ENCODE results near the gene VMP1. TPM values are rescaled to one million over a fixed set of nuclear protein-coding genes. Genes with fewer than 3 reads are reported as not detected.

VMP1 gene
- total and polyA plus RNA-seq, 2 donors (not counting 1 experiment from before 2014, with no cell fraction given), result 125 to 235 TPM

GRCh38 chr17:59737324-59737723 lies 29.9 kb downstream of the VMP1 start:
- no peak overlapping the region for H2AFZ ChIP-seq (ENCODE audit: low read length)
- no peaks in the 10 kb centered on the region for H3K27me3 ChIP-seq (ENCODE audit: control insufficient read depth, insufficient read depth, low read length)
- DNase-seq (ENCODE audit: low read depth in 2 of 2), result no peak
- H3K36me3 ChIP-seq (ENCODE audit: control insufficient read depth, insufficient read depth, low read length), result no peaks in the 10 kb centered on the region
- H3K27ac ChIP-seq (ENCODE audit: insufficient read depth, low read length), result no peak overlapping the region
- TF ChIP-seq EZH2 (IDR thresholded peaks at IDR 0.05; ENCODE audit: low read length, missing control alignments), result no peak
- TF ChIP-seq, protein P1, sequence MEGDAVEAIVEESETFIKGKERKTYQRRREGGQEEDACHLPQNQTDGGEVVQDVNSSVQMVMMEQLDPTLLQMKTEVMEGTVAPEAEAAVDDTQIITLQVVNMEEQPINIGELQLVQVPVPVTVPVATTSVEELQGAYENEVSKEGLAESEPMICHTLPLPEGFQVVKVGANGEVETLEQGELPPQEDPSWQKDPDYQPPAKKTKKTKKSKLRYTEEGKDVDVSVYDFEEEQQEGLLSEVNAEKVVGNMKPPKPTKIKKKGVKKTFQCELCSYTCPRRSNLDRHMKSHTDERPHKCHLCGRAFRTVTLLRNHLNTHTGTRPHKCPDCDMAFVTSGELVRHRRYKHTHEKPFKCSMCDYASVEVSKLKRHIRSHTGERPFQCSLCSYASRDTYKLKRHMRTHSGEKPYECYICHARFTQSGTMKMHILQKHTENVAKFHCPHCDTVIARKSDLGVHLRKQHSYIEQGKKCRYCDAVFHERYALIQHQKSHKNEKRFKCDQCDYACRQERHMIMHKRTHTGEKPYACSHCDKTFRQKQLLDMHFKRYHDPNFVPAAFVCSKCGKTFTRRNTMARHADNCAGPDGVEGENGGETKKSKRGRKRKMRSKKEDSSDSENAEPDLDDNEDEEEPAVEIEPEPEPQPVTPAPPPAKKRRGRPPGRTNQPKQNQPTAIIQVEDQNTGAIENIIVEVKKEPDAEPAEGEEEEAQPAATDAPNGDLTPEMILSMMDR (conservative IDR thresholded peaks at IDR 0.05 in 1 of 2, IDR thresholded peaks at IDR 0.05 in 1 of 2; ENCODE audit: low read depth in 1 of 2, low read length in 2 of 2), result no peak
- no peaks in the 10 kb centered on the region for H3K79me2 ChIP-seq (ENCODE audit: control insufficient read depth, insufficient read depth, low read length)
- no peaks in the 10 kb centered on the region for H3K4me1 ChIP-seq (ENCODE audit: control insufficient read depth, extremely low read depth, insufficient read depth, low read length)
- H3K4me3 ChIP-seq (replicated peaks in 1 of 4; ENCODE audit: control extremely low read depth in 1 of 4, insufficient read depth in 1 of 4, low read depth in 3 of 4, low read length in 4 of 4), result no peak overlapping the region
- H4K20me1 ChIP-seq (ENCODE audit: control insufficient read depth, extremely low read depth, insufficient read depth, low read length), result no peaks in the 10 kb centered on the region
- H3K9me3 ChIP-seq (ENCODE audit: control insufficient read depth, insufficient read depth, low read depth, low read length), result no peaks in the 10 kb centered on the region
- no peak overlapping the region for H3K4me2 ChIP-seq (ENCODE audit: extremely low read depth, insufficient read depth, low read length)
- no peak overlapping the region for H3K9ac ChIP-seq (ENCODE audit: insufficient read depth, low read length)

GRCh38 chr17:59743842-59744241 lies 36.4 kb downstream of the VMP1 start:
- no peaks in the 10 kb centered on the region for H4K20me1 ChIP-seq (ENCODE audit: control insufficient read depth, extremely low read depth, insufficient read depth, low read length)
- H3K36me3 ChIP-seq (ENCODE audit: control insufficient read depth, insufficient read depth, low read length), result no peaks in the 10 kb centered on the region
- no peaks in the 10 kb centered on the region for H3K9me3 ChIP-seq (ENCODE audit: control insufficient read depth, insufficient read depth, low read depth, low read length)
- H3K4me3 ChIP-seq (replicated peaks in 1 of 4; ENCODE audit: control extremely low read depth in 1 of 4, insufficient read depth in 1 of 4, low read depth in 3 of 4, low read length in 4 of 4), result no peak overlapping the region
- no peaks in the 10 kb centered on the region for H3K27me3 ChIP-seq (ENCODE audit: control insufficient read depth, insufficient read depth, low read length)
- H3K79me2 ChIP-seq (ENCODE audit: control insufficient read depth, insufficient read depth, low read length), result no peaks in the 10 kb centered on the region
- H2AFZ ChIP-seq (ENCODE audit: low read length), result no peak overlapping the region
- H3K4me2 ChIP-seq (ENCODE audit: extremely low read depth, insufficient read depth, low read length), result no peak overlapping the region
- no peak overlapping the region for H3K27ac ChIP-seq (ENCODE audit: insufficient read depth, low read length)
- TF ChIP-seq, protein P1 (conservative IDR thresholded peaks at IDR 0.05 in 1 of 2, IDR thresholded peaks at IDR 0.05 in 1 of 2; ENCODE audit: low read depth in 1 of 2, low read length in 2 of 2), result no peak
- no peak for TF ChIP-seq EZH2 (IDR thresholded peaks at IDR 0.05; ENCODE audit: low read length, missing control alignments)
- no peaks in the 10 kb centered on the region for H3K4me1 ChIP-seq (ENCODE audit: control insufficient read depth, extremely low read depth, insufficient read depth, low read length)
- DNase-seq (ENCODE audit: low read depth in 2 of 2), result no peak
- no peak overlapping the region for H3K9ac ChIP-seq (ENCODE audit: insufficient read depth, low read length)

- H3K79me2 ChIP-seq (ENCODE audit: control insufficient read depth, insufficient read depth, low read length), result no peaks in the 10 kb centered on the region
- no peaks in the 10 kb centered on the region for H4K20me1 ChIP-seq (ENCODE audit: control insufficient read depth, extremely low read depth, insufficient read depth, low read length)
- no peak overlapping the region for H3K27ac ChIP-seq (ENCODE audit: insufficient read depth, low read length)
- H3K4me1 ChIP-seq (ENCODE audit: control insufficient read depth, extremely low read depth, insufficient read depth, low read length), result no peaks in the 10 kb centered on the region
- no peak overlapping the region for H3K4me3 ChIP-seq (replicated peaks in 1 of 4; ENCODE audit: control extremely low read depth in 1 of 4, insufficient read depth in 1 of 4, low read depth in 3 of 4, low read length in 4 of 4)
- no peak overlapping the region for H3K9ac ChIP-seq (ENCODE audit: insufficient read depth, low read length)
- no peak overlapping the region for H2AFZ ChIP-seq (ENCODE audit: low read length)
- no peak overlapping the region for H3K4me2 ChIP-seq (ENCODE audit: extremely low read depth, insufficient read depth, low read length)
- TF ChIP-seq, protein P1 (conservative IDR thresholded peaks at IDR 0.05 in 1 of 2, IDR thresholded peaks at IDR 0.05 in 1 of 2; ENCODE audit: low read depth in 1 of 2, low read length in 2 of 2), result no peak
- no peak for TF ChIP-seq EZH2 (IDR thresholded peaks at IDR 0.05; ENCODE audit: low read length, missing control alignments)
- no peak for DNase-seq (ENCODE audit: low read depth in 2 of 2)
- no peaks in the 10 kb centered on the region for H3K9me3 ChIP-seq (ENCODE audit: control insufficient read depth, insufficient read depth, low read depth, low read length)
- no peaks in the 10 kb centered on the region for H3K36me3 ChIP-seq (ENCODE audit: control insufficient read depth, insufficient read depth, low read length)
- H3K27me3 ChIP-seq (ENCODE audit: control insufficient read depth, insufficient read depth, low read length), result no peaks in the 10 kb centered on the region
These were observed 37.6 kb downstream of the VMP1 start for GRCh38 chr17:59745040-59745439.
